SK-N-SH (cell line): ENCODE results near the gene TNFRSF12A.

Experiments
- EP300 ChIP-seq, 2 experiments: IDR thresholded peaks; 2 replicates each; pipeline versions ENCODE4 v1.4.0 to v1.6.1; 2012; ENCODE audit warnings: borderline replicate concordance in 1 of 2, low read depth in 1 of 2, low read length in 1 of 2
- EZH2phosphoT487 ChIP-seq: fragments of 200-600 bp; sonication (generic); IDR thresholded peaks from 2 replicates; pipeline ENCODE4 v1.6.1; 2017; ENCODE audit warnings: low read depth, mixed run types, mild to moderate bottlenecking, antibody characterized with exemption, moderate library complexity, borderline replicate concordance
- FOSL2 ChIP-seq: IDR thresholded peaks from 2 replicates; pipeline ENCODE4 v1.4.0; 2012; ENCODE audit warnings: low read depth, mild to moderate bottlenecking, moderate library complexity, borderline replicate concordance
- FOXM1 ChIP-seq: IDR thresholded peaks from 2 replicates; pipeline ENCODE4 v1.4.0; 2012; ENCODE audit warnings: low read depth, mild to moderate bottlenecking
- GABPA ChIP-seq: IDR thresholded peaks from 2 replicates; pipeline ENCODE4 v1.4.0; 2012; ENCODE audit warnings: low read depth, mild to moderate bottlenecking
- RAD21 ChIP-seq: IDR thresholded peaks from 2 replicates; pipeline ENCODE4 v1.6.1; 2012; ENCODE audit warnings: mild to moderate bottlenecking, low read length
- RCOR1 ChIP-seq: fragments of 150-350 bp; IDR thresholded peaks from 2 replicates; pipeline ENCODE4 v1.6.1; 2017; ENCODE audit warnings: antibody characterized with exemption, low read length
- SIN3A ChIP-seq: IDR thresholded peaks from 2 replicates; pipeline ENCODE4 v1.6.1; 2012; ENCODE audit warnings: low read depth, mild to moderate bottlenecking, low read length, moderate library complexity, borderline replicate concordance
- TEAD4 ChIP-seq: IDR thresholded peaks from 2 replicates; pipeline ENCODE4 v1.4.0; 2012; ENCODE audit warnings: mild to moderate bottlenecking, borderline replicate concordance; ENCODE audit not compliant: insufficient read depth
- TF ChIP-seq, protein P1 (sequence below): fragments of 200-600 bp; sonication (generic); IDR thresholded peaks from 2 replicates; pipeline ENCODE4 v1.6.1; 2017; ENCODE audit warnings: antibody characterized with exemption, mild to moderate bottlenecking, moderate library complexity
- TF ChIP-seq, protein P2 (sequence below): IDR thresholded peaks from 2 replicates; pipeline ENCODE4 v1.6.1; 2012; ENCODE audit warnings: mild to moderate bottlenecking, low read depth, low read length, moderate library complexity
- TF ChIP-seq, protein P3 (sequence below): fragments of 150-350 bp; IDR thresholded peaks from 2 replicates; pipeline ENCODE4 v1.6.1; 2017; ENCODE audit warnings: antibody characterized with exemption, low read length, low read depth, borderline replicate concordance

DNA sequence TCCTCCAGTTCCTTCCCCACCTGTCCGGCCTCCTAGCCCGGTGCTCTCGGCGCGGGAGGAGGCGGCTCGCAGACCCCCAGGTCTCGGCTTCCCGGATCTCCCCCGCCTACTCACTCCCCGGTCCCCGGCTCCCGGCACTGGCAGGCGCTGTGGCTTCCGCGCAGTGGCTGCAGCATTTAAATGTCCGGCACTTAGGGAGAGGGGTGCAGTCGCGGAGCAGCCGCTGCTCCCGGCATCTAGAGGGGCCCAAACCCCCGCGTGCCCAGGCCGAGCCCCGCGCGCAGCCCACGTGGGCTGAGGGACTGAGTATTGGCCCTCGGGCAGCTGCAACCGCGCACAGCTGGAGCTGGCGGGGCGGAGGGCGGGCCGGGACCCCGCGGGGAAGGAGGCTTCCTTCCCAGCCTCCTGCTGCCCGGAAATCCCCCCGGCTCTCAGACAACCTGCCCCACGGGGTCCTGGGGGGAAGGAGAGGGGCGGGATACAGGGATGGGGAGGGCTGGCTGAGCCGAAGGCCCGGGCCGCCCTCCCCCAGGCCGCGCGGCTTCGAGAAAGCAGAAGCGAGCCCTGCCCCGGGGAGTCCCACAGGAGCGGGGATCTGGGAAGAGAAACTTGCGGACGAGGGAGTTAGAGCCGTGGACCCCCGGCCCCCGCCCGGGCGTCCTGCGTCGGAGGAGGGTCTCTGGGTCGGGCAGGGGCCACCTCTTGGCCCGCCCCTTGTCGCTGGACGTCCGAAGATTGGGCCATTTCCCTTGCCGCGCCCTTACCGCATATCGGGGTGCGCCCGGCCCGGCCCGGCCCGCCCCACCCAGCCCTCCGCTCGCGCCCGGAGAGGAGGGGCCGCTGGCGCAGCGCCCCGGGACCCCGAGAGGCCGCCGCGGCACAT is 25.8 kb downstream of the TNFRSF12A start, which contains the start of gene MMP25:
- no peak for TF ChIP-seq RCOR1
- TF ChIP-seq FOXM1, result no peak
- TF ChIP-seq, protein P1, sequence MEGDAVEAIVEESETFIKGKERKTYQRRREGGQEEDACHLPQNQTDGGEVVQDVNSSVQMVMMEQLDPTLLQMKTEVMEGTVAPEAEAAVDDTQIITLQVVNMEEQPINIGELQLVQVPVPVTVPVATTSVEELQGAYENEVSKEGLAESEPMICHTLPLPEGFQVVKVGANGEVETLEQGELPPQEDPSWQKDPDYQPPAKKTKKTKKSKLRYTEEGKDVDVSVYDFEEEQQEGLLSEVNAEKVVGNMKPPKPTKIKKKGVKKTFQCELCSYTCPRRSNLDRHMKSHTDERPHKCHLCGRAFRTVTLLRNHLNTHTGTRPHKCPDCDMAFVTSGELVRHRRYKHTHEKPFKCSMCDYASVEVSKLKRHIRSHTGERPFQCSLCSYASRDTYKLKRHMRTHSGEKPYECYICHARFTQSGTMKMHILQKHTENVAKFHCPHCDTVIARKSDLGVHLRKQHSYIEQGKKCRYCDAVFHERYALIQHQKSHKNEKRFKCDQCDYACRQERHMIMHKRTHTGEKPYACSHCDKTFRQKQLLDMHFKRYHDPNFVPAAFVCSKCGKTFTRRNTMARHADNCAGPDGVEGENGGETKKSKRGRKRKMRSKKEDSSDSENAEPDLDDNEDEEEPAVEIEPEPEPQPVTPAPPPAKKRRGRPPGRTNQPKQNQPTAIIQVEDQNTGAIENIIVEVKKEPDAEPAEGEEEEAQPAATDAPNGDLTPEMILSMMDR, result no peak
- TF ChIP-seq TEAD4, result no peak
- TF ChIP-seq EP300 (IDR thresholded peaks at IDR 0.05; ENCODE audit: borderline replicate concordance in 1 of 2, low read depth in 1 of 2, low read length in 1 of 2), result no peak
- no peak for TF ChIP-seq FOSL2
- TF ChIP-seq RAD21, result no peak
- TF ChIP-seq SIN3A, result no peak
- TF ChIP-seq GABPA, result no peak
- TF ChIP-seq, protein P2, sequence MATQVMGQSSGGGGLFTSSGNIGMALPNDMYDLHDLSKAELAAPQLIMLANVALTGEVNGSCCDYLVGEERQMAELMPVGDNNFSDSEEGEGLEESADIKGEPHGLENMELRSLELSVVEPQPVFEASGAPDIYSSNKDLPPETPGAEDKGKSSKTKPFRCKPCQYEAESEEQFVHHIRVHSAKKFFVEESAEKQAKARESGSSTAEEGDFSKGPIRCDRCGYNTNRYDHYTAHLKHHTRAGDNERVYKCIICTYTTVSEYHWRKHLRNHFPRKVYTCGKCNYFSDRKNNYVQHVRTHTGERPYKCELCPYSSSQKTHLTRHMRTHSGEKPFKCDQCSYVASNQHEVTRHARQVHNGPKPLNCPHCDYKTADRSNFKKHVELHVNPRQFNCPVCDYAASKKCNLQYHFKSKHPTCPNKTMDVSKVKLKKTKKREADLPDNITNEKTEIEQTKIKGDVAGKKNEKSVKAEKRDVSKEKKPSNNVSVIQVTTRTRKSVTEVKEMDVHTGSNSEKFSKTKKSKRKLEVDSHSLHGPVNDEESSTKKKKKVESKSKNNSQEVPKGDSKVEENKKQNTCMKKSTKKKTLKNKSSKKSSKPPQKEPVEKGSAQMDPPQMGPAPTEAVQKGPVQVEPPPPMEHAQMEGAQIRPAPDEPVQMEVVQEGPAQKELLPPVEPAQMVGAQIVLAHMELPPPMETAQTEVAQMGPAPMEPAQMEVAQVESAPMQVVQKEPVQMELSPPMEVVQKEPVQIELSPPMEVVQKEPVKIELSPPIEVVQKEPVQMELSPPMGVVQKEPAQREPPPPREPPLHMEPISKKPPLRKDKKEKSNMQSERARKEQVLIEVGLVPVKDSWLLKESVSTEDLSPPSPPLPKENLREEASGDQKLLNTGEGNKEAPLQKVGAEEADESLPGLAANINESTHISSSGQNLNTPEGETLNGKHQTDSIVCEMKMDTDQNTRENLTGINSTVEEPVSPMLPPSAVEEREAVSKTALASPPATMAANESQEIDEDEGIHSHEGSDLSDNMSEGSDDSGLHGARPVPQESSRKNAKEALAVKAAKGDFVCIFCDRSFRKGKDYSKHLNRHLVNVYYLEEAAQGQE, result no peak
- peak; percentile 92 for TF ChIP-seq EZH2phosphoT487
- TF ChIP-seq, protein P3, sequence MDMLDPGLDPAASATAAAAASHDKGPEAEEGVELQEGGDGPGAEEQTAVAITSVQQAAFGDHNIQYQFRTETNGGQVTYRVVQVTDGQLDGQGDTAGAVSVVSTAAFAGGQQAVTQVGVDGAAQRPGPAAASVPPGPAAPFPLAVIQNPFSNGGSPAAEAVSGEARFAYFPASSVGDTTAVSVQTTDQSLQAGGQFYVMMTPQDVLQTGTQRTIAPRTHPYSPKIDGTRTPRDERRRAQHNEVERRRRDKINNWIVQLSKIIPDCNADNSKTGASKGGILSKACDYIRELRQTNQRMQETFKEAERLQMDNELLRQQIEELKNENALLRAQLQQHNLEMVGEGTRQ, result no peak
